ENCODE measurements around the gene DCAF15.

Gene DCAF15

GRCh38 chr19:13931391-13932148, 20.7 kb upstream of the DCAF15 start:
- DNase-seq (ENCODE audit: low read depth in 2 of 2), result no peak

- DNase-seq (ENCODE audit: low read depth in 2 of 2), result no peak
These were observed 20.1 kb upstream of the DCAF15 start for GRCh38 chr19:13932149-13932637.

GRCh38 chr19:13932911-13933393, 19.4 kb upstream of the DCAF15 start:
- no peak for DNase-seq (ENCODE audit: low read depth in 2 of 2)

- no peak for DNase-seq (ENCODE audit: low read depth in 2 of 2)
These were observed 17.6 kb upstream of the DCAF15 start for GRCh38 chr19:13934785-13935109.

GRCh38 chr19:13935765-13936510, 16.4 kb upstream of the DCAF15 start:
- no peak for DNase-seq (ENCODE audit: low read depth in 2 of 2)

GRCh38 chr19:13937479-13938300, 14.6 kb upstream of the DCAF15 start:
- DNase-seq (ENCODE audit: low read depth in 2 of 2), result no peak

GRCh38 chr19:13938301-13939064, 13.8 kb upstream of the DCAF15 start, which contains the start of gene PODNL1:
PODNL1 (minus strand) TSS chr19:13938417; CDS start chr19:13938181, 236 bp downstream.
- no peak for DNase-seq (ENCODE audit: low read depth in 2 of 2)

GRCh38 chr19:13942023-13942684, 10.2 kb upstream of the DCAF15 start:
- DNase-seq (ENCODE audit: low read depth in 2 of 2), result no peak

- DNase-seq (ENCODE audit: low read depth in 2 of 2), result no peak
These were observed 5.9 kb upstream of the DCAF15 start for GRCh38 chr19:13946414-13946813.

- no peak for DNase-seq (ENCODE audit: low read depth in 2 of 2)
These were observed 1.3 kb upstream of the DCAF15 start for GRCh38 chr19:13951043-13951442.

- DNase-seq (ENCODE audit: low read depth in 2 of 2), result no peak
These were observed 533 bp upstream of the DCAF15 start for GRCh38 chr19:13951799-13952153.

GRCh38 chr19:13952931-13953531, 722 bp downstream of the DCAF15 start:
- no peak for DNase-seq (ENCODE audit: low read depth in 2 of 2)

GRCh38 chr19:13954185-13954584, 1.9 kb downstream of the DCAF15 start:
- no peak for DNase-seq (ENCODE audit: low read depth in 2 of 2)

- no peak for DNase-seq (ENCODE audit: low read depth in 2 of 2)
These were observed 3.5 kb downstream of the DCAF15 start for GRCh38 chr19:13955662-13956364.

- DNase-seq (ENCODE audit: low read depth in 2 of 2), result no peak
These were observed 4.0 kb downstream of the DCAF15 start for GRCh38 chr19:13956365-13956744.

GRCh38 chr19:13957051-13957450, 4.7 kb downstream of the DCAF15 start:
- DNase-seq (ENCODE audit: low read depth in 2 of 2), result no peak

- no peak for DNase-seq (ENCODE audit: low read depth in 2 of 2)
These were observed 5.7 kb downstream of the DCAF15 start for GRCh38 chr19:13958043-13958442.

GRCh38 chr19:13959141-13959961, 7.0 kb downstream of the DCAF15 start:
- DNase-seq (ENCODE audit: low read depth in 2 of 2), result no peak
